HFFc6 (cell line): ENCODE results near the gene PHF21B. TPM values are rescaled to one million over a fixed set of nuclear protein-coding genes. Genes with fewer than 3 reads are reported as not detected.
A peak's percentile ranks its signal among the peaks of the same experiment; 100 is the strongest.

ENCODE experiments used
- DNase-seq: peaks from one replicate; pipeline ENCODE4 v3.0.0-alpha.2; 2018
- H3K27ac Mint-ChIP-seq: 2 replicates; pipeline ENCODE4 v1.8.0; 2020; ENCODE audit warnings: mild to moderate bottlenecking, mixed read lengths
- H3K27me3 Mint-ChIP-seq: 2 replicates; pipeline ENCODE4 v1.8.0; 2021; ENCODE audit warnings: mild to moderate bottlenecking, moderate library complexity, mixed read lengths; ENCODE audit not compliant: insufficient read depth
- H3K36me3 Mint-ChIP-seq: 2 replicates; pipeline ENCODE4 v1.8.0; 2021; ENCODE audit warnings: low read depth, mixed read lengths
- H3K4me1 Mint-ChIP-seq: 2 replicates; pipeline ENCODE4 v1.8.0; 2020; ENCODE audit warnings: low read depth, mixed read lengths
- H3K4me3 Mint-ChIP-seq: 2 replicates; pipeline ENCODE4 v1.8.0; 2020; ENCODE audit warnings: mild to moderate bottlenecking, moderate library complexity, mixed read lengths
- H3K9me3 Mint-ChIP-seq: 2 replicates; pipeline ENCODE4 v1.8.0; 2020; ENCODE audit warnings: mild to moderate bottlenecking, mixed read lengths
- CTCF ChIP-seq: fragments of 200-600 bp; sonication (generic); IDR thresholded peaks from 2 replicates; pipeline ENCODE4 v1.5.0; 2021; ENCODE audit warnings: antibody characterized with exemption, mild to moderate bottlenecking
- total RNA-seq, 6 experiments: library from RNA; stranded (reverse); fragmentation: NEBNext Ultra II Directional; extraction: Animal tissue kit (Norgen Biotek cat#: 25700); gene quantifications; 2 replicates in 1 of 6; 3 replicates in 5 of 6; pipeline ENCODE4 v1.2.3, GENCODE V29; 2021

PHF21B gene
- total RNA-seq, 6 experiments from 2014 or later, result not detected

- no peak for TF ChIP-seq CTCF
- Mint-ChIP-seq H3K27me3 (peaks cover 11% of the 10 kb centered on the region), H3K4me1 (no peaks in the 10 kb centered on the region), H3K9me3 (peaks cover 50% of the 10 kb centered on the region), H3K27ac (no peak overlapping the region), H3K36me3 (0 out of 2 replicates have a peak, but pooled peaks cover 8% of the 10 kb centered on the region), H3K4me3 (no peak overlapping the region)
- DNase-seq, result peak; percentile 3
Observed at GRCh38 chr22:44901301-44901700, 108.5 kb downstream of the PHF21B start.

DNA sequence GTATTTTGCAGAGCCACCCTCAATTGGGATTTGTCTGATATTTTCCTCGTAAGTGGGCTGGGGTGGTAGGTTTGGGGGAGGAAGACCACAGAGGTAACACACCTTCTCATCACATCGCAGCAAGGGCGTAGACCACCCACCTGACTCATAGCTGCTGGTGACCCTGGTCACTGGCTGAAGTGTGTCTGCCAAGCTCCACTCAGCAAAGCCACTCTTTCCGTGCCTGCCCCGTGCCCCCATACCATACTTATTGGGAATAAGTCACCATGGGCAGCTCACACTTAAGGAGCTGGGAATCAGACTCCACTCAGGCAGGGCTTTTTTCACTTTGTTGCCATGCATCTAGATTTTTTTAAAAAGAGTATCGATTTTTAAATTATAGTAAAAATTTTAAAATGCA, 111.6 kb downstream of the PHF21B start:
- Mint-ChIP-seq H3K4me1 (no peaks in the 10 kb centered on the region), H3K27ac (no peak overlapping the region), H3K27me3 (peaks cover 7% of the 10 kb centered on the region), H3K36me3 (0 out of 2 replicates have a peak, but pooled peaks cover 8% of the 10 kb centered on the region), H3K4me3 (no peak overlapping the region), H3K9me3 (peaks cover 43% of the 10 kb centered on the region)
- no peak for TF ChIP-seq CTCF
- no peak for DNase-seq

GRCh38 chr22:44895296-44896055, 114.3 kb downstream of the PHF21B start:
- Mint-ChIP-seq H3K27ac (no peak overlapping the region), H3K27me3 (peaks cover 6% of the 10 kb centered on the region), H3K4me3 (no peak overlapping the region), H3K9me3 (peaks cover 15% of the 10 kb centered on the region; the same call in 1 of the 2 replicates), H3K4me1 (no peaks in the 10 kb centered on the region), H3K36me3 (no peaks in the 10 kb centered on the region)
- no peak for DNase-seq
- no peak for TF ChIP-seq CTCF

GRCh38 chr22:44894782-44895181, 115.0 kb downstream of the PHF21B start:
- Mint-ChIP-seq H3K27ac (no peak overlapping the region), H3K4me3 (no peak overlapping the region), H3K27me3 (peaks cover 6% of the 10 kb centered on the region), H3K4me1 (no peaks in the 10 kb centered on the region), H3K36me3 (no peaks in the 10 kb centered on the region), H3K9me3 (peaks cover 14% of the 10 kb centered on the region; the same call in 1 of the 2 replicates)
- no peak for DNase-seq
- no peak for TF ChIP-seq CTCF

GRCh38 chr22:44894321-44894720, 115.5 kb downstream of the PHF21B start:
- Mint-ChIP-seq H3K4me3 (no peak overlapping the region), H3K4me1 (no peaks in the 10 kb centered on the region), H3K9me3 (peaks cover 11% of the 10 kb centered on the region; the same call in 1 of the 2 replicates), H3K36me3 (no peaks in the 10 kb centered on the region), H3K27me3 (peaks cover 3% of the 10 kb centered on the region; the same call in 1 of the 2 replicates), H3K27ac (no peak overlapping the region)
- DNase-seq, result no peak
- TF ChIP-seq CTCF, result no peak
